ENCODE data around the gene CALML6.
A peak's percentile ranks its signal among the peaks of the same experiment; 100 is the strongest.
"Not testable (repeated sequence)": the region's sequence is repeated elsewhere in the genome, so short reads cannot be mapped to it uniquely, and the experiment has no call there.

Gene CALML6

GRCh38 chr1:1926886-1927660 is 12.0 kb downstream of the CALML6 start:
- no peak for DNase-seq

GRCh38 chr1:1927751-1928150 is 12.7 kb downstream of the CALML6 start:
- no peak for DNase-seq

DNA sequence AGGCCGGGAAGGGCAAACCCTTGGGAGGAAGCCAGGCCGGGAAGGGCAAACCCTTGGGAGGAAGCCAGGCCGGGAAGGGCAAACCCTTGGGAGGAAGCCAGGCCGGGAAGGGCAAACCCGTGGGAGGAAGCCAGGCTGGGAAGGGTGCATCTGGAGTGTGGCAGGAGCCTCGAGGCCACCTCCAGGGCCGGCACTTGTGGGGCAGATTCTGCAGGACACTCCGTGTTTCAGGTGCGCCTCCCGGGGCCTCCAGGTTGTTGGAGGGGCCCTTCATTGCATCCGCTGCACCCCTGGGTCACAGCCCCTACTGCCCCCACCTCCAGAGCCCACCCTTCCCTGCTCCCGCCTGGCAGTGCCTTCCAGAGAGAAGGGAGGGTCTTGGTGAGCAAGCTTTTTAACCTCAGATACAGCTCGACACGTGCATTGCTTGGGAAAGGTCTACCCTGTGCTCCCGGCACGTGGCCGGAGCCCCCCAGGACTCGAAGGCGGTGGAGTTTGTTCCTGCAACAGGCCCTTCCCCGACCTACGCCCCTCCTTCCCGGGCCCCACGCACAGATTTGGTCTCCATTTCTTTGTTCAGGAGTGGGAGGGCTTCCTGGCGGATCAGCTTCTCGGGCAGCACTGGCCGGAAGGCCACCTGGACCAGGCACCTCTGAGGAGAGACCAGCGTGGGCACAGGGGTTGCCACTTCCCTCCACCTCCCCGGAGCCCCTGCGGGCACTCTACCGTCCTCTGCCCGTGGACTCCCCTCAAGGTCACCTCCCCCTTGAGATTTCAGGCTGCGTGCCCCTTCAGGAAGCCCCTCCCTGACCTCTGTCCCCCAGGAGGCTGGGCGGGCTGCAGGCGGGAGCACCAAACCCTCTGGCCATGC is 13.4 kb downstream of the CALML6 start:
- DNase-seq: no peak

DNA sequence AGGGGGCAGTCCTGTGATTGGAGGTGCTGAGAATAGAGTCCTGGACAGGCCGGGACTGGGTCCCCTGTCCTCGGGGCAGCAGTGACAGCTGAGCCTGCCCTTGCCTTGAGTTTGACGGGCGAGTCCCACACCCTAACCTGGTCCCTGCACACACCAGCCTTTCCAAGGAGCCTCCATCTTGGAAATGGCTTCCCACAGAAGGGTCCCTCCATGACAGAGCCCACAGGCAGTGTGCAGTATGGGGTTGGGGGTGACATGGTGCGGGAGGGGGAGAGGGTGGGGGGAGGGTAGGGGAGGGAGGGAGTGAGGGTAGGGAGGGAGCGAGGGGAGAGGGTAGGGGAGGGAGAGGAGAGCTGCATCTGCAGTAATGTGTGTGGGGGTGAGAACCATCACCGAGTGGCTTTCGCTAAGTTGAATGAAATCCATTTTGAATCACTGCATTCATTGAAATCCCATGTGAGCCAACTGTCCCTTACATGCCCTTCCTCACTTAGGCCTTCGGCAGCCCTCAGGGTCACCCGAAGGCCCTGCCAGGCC is 14.1 kb downstream of the CALML6 start:
- DNase-seq: no peak

GRCh38 chr1:1929639-1930545 is 14.8 kb downstream of the CALML6 start:
- no peak for DNase-seq

DNA sequence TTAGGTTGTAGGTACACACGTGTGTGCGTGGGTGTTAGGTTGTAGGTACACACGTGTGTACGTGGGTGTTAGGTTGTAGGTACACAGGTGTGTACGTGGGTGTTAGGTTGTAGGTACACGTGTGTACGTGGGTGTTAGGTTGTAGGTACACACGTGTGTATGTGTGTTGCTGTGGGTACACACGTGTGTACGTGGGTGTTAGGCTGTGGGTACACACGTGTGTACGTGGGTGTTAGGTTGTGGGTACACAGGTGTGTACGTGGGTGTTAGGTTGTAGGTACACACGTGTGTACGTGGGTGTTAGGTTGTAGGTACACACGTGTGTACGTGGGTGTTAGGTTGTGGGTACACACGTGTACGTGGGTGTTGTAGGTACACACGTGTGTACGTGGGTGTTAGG is 19.8 kb downstream of the CALML6 start:
- DNase-seq: not testable (repeated sequence)

DNA sequence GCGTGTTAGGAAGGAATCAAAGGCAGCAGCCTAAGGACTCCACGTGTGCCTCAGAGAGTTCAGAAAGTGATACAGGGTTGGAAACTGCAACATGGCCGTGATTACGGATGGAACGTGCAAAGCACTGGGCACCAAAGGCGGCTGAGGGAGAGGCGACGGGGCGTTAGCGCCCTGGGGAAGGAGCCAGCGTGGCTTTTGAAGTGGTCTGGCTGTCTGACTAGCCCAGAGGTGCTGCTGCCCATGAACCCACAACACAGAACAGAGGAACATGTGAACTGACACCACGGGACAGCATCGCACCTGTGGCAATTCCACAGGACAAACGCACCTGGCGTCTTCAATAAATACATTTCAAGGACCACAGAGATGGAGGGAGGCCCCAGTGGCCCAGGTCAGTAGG is 22.0 kb downstream of the CALML6 start:
- DNase-seq: no peak

DNA sequence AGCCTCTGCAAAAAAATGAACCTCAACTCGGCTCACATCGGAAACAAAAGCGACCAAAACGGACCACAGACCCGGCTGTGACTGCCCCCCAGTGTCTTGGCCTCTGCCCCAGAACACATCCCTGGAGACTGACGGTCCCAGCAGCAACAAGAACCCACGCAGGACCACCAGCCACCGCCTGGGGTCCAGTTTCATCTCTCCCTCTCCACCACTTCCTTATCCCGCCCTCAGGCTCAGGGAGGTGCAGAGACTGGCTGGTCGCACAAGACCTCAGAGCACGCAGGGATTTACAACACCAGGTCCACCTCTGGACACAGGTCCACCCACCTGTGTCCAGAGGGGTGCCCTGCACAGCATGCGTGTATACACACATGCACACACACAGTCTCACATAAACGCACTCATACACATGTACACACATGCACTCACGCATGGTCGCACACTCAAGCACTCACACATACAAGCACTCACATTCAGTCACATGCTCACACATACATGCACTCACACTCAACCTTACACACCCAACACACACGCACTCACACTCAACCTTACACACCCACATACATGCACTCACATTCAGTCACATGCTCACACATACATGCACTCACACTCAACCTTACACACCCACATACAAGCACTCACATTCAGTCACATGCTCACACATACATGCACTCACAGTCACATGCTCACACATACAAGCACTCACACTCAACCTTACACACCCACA is 22.7 kb downstream of the CALML6 start:
- no peak for DNase-seq

DNA sequence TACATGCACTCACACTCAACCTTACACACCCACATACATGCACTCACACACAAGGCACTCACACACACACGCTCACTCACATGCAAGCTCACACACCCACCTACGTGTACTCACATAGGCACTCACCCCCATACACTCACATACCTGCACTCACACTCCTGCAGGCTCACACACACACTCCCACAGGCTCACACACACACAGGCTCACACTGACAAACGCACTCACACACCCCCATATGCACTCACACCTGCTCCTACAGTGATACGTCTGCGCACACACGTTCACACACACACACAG is 23.2 kb downstream of the CALML6 start:
- no peak for DNase-seq

DNA sequence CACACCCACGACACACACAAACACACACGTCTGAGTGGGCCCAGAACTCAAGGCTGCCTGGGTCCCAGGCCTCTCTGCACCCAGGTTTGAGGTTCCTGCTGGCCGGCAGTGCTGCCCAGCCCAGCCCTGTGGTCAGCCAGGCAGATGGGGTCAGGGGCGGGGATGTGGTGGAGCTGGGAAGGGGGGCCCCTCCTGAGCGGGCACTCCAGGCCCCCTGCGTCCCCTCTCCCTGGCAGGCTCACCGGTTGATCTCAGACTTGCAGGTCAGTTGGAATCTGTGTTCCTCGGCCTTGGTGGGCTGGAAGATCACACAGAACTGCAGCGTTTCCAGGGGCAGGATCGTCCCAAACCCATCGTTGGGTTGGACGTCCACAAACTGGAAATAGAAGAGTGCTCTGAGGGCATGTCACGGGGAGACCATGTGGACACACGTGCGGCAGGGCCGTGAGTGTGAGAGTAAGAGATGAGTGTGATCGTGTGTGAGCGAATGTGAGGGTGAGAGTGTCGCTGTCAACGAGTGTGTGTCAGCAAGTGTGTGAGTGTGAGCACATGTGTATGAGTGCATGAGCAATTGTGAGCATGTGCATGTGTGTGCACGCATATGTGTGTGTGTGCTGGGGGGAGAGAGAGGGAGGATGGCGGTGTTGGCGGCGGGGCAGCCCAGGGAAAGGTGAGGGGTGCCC is 23.7 kb downstream of the CALML6 start:
- DNase-seq: no peak

GRCh38 chr1:1939296-1940122 is 24.4 kb downstream of the CALML6 start:
- no peak for DNase-seq

GRCh38 chr1:1940123-1940425 is 25.0 kb downstream of the CALML6 start:
- no peak for DNase-seq

DNA sequence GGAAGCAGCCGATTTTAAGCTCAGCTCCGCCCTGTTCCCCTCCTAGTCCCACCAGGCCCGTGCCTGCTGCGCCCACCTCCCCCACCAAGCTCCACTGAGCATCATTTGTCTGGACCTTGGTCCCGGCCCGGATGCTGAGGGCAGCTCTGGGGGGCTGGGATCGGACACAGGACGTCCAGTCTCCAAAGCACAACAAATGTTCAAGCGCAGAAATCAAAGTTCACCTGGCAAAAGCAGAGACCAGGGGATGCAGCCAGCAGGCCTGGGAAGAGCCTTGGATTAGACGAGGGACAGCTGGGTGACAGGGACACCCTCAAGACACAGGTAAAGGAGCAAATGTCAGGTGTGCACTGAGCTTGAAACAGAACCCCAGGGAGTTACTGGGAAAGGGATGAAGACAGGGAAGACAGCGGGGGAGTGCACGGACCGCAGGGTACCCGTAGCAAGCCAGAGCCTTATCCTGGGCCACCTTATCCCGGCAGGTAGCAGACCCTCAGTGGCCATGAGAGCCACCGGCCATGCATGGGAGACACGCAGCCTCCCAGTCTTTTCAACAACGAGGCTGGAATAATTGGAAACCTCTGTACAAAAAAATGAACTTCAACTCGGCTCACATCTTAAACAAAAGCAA is 26.3 kb downstream of the CALML6 start:
- no peak for DNase-seq

GRCh38 chr1:1941868-1942752 is 27.1 kb downstream of the CALML6 start:
- DNase-seq: no peak

DNA sequence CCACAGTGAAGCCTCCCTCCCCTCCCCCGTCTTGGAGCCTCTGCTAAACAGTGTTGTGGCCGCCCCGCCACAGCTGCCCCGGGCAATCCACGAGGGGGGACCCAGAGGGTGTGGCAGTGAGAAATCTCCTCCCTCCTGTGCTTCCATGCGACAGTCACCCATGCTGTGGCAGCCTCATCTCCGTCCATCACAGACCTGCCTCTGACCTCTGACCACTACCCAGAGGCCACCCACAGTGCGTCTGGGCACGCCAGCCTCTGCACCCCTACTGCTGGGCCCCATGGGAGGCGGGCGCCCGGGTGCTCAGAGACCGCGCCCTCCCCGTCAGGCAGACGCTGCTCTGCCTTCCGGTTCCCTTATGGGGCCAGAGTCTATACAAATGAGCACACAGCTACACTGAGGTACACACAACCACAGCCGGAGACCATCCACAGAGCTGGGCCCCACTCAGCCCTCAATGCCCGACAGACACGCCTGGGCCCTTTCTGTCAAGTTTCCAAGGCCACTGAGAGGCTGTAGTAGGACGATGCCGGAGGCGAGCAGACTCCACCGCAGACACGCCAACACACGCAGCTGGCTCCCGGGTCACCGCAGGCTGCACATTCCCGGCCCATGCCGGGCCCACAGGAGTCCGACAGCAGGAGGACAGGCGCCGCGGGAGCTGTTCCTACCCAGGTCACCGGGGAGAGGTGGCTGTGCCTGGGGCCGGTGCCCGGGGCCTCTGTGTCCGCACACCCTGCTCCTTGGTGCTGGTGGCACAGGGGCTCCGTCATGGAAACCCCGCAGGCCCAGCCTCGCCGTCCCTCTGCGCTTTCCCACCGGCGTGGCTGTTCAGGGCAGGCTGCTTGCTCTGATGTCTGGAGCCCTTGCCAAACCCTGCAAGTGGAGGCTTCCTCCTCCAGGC is 27.9 kb downstream of the CALML6 start:
- no peak for DNase-seq

DNA sequence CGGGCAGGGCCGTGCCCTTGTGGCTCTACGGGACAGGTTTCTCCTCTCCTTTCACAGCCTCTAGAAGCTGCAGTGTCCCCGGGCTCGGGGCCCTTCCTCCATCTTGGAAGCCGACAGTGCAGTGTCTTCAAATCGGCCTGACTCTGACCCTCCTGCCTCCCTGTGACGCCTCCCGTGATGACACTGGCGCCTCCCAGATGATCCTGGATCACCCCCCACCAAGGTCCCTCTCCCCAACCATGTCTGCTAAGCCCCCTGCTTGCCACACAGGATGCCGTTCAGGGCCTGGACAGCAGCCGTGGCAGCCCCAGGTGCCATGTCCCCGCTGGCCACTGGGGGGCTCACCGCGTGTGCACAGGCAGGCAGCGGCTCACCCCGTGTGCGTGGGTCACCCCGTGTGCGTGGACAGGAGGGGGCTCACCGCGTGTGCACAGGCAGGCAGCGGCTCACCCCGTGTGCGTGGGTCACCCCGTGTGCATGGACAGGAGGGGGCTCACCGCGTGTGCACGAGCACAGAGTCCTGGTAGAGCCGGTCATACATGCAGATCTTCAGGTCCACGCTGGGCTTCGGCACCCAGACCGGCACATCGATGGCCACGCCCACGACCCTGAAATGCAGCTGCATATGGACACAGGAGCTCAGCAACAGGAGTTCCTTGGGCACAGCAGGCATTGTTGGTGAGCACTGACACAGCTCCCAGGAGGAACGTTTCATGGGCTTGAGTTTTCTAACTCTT is 28.9 kb downstream of the CALML6 start:
- peak; percentile 3 for DNase-seq

DNA sequence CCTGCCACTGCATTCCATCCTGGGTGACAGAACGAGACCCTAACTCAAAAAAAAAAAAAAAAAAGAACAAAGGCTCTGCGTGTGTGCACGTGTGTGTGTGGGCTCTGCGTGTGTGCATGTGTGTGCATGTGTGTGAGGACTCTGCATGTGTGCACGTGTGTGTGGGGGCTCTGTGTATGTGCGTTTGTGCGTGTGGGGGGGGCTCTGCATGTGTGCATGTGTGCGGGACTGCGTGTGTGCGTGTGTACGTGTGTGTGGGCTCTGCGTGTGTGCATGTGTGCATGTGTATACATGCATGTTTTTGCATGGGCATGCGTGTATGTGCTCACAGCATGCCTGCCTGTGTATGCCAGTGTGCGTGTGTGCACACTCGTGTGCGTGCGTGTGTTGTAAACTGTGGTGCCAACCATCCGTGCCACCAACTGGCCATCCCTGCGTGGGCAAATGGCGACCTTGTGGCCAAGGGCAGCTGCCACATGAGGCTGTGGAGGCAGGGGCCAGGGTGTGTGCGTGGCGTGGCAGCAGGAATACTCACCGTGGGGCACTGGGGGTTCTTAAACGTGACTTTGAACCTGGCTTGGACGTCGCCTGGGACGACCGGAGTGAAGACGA is 30.8 kb downstream of the CALML6 start:
- DNase-seq: no peak

Measured in NCI-H1092 treated with DMSO at 0.1 percent for 48 hours (cell line).